Left colon (tissue), 2 donors: ENCODE data around the gene LIME1. TPM values are rescaled to one million over a fixed set of nuclear protein-coding genes. Genes with fewer than 3 reads are reported as not detected.
A peak's percentile ranks its signal among the peaks of the same experiment; 100 is the strongest.
"Not testable (repeated sequence)": the region's sequence is repeated elsewhere in the genome, so short reads cannot be mapped to it uniquely, and the experiment has no call there.

ENCODE experiments used
- ATAC-seq: fragments of 200-7000 bp; cut with Tn5 transposase; one replicate; pipeline ENCODE4 v1.9.1; 2020; ENCODE audit warnings: mild to moderate bottlenecking, moderate library complexity
- DNase-seq, 2 donors: peaks; one replicate each; pipeline ENCODE4 v3.0.0-alpha.2; 2020
- intact Hi-C, 2 donors: fragments of 100-400 bp; cut with DNase I in 1 of 2; cut with micrococcal nuclease in 1 of 2; formaldehyde crosslinking; loops; one replicate each; pipeline versions ENCODE4 v1.11.2 to v1.14.0; 2022; cut with DNase I, micrococcal nuclease
- total RNA-seq, 2 donors: library from RNA; stranded (reverse); fragmentation: NEBNext Ultra II Directional; extraction: Animal tissue kit (Norgen Biotek cat#: 25700); gene quantifications; one replicate each; pipeline ENCODE4 v1.2.1, GENCODE V29; 2021
- donor health status: DM: no; HTN: no; CAD: no.
- donor health status: DM: yes; HTN: yes; CAD: no.

LIME1 gene
- total RNA-seq, 2 donors from 2014 or later: 11.1 to 13.4 TPM

GRCh38 chr20:63759377-63759901, 23.0 kb downstream of the LIME1 start:
- ATAC-seq (no peak), DNase-seq (no peak)
- intact Hi-C loops: no loop called here

GRCh38 chr20:63765082-63765873, 28.8 kb downstream of the LIME1 start:
- intact Hi-C loops: no loop called here
- no peak for ATAC-seq

GRCh38 chr20:63765902-63766301, 29.4 kb downstream of the LIME1 start:
- DNase-seq: no peak
- intact Hi-C loops: no loop called here
- ATAC-seq: no peak

More at GRCh38 chr20:63765082-63765873, 28.8 kb downstream of the LIME1 start:
- no peak for DNase-seq

GRCh38 chr20:63766695-63767426, 30.4 kb downstream of the LIME1 start:
- DNase-seq (no peak), ATAC-seq (no peak)
- intact Hi-C loops: no loop called here

GRCh38 chr20:63767456-63767855, 31.0 kb downstream of the LIME1 start:
- intact Hi-C loops: no loop called here
- ATAC-seq (no peak), DNase-seq (peak in 1 of 2 donors; percentile 31)

- intact Hi-C loops: no loop called here
- no peak for DNase-seq
- no peak for ATAC-seq
Observed at GRCh38 chr20:63767886-63768285, 31.4 kb downstream of the LIME1 start.

- intact Hi-C loops: no loop called here
- ATAC-seq (no peak), DNase-seq (no peak)
Observed at GRCh38 chr20:63768591-63769515, 32.4 kb downstream of the LIME1 start.

GRCh38 chr20:63769891-63770474, 33.5 kb downstream of the LIME1 start:
- intact Hi-C loops: no loop called here
- no peak for ATAC-seq
- DNase-seq: no peak

- intact Hi-C loops: no loop called here
- ATAC-seq (no peak), DNase-seq (no peak)
Observed at GRCh38 chr20:63771046-63771707, 34.7 kb downstream of the LIME1 start.

GRCh38 chr20:63772781-63773518, 36.5 kb downstream of the LIME1 start:
- intact Hi-C loops: no loop called here
- DNase-seq: no peak
- ATAC-seq: peak; percentile 63

GRCh38 chr20:63773571-63774241, 37.2 kb downstream of the LIME1 start:
- intact Hi-C loops: no loop called here
- ATAC-seq: no peak
- DNase-seq: no peak

- ATAC-seq: no peak
- intact Hi-C loops: no loop called here
- no peak for DNase-seq
Observed at GRCh38 chr20:63774306-63774705, 37.8 kb downstream of the LIME1 start.

- no peak for ATAC-seq
- DNase-seq: peak in 1 of 2 donors; percentile 31
Observed at GRCh38 chr20:63775096-63775978, 38.9 kb downstream of the LIME1 start.

GRCh38 chr20:63776875-63777274, 40.4 kb downstream of the LIME1 start:
- DNase-seq, ATAC-seq, intact Hi-C loops: not testable (repeated sequence)

More at GRCh38 chr20:63775096-63775978, 38.9 kb downstream of the LIME1 start:
- intact Hi-C loops: no loop called here

GRCh38 chr20:63777614-63778013, 41.1 kb downstream of the LIME1 start:
- intact Hi-C loops: no loop called here
- ATAC-seq (no peak), DNase-seq (no peak)
